HepG2 (cell line): ENCODE data around the gene LZTR1. TPM values are rescaled to one million over a fixed set of nuclear protein-coding genes. Genes with fewer than 3 reads are reported as not detected.
A peak's percentile ranks its signal among the peaks of the same experiment; 100 is the strongest.

Source experiments
- BATF2 ChIP-seq: sonication (generic); formaldehyde crosslinking; IDR thresholded peaks from 2 replicates; pipeline ENCODE4 v1.8.0; 2022; ENCODE audit warnings: mild to moderate bottlenecking, missing genetic modification reagents, moderate library complexity
- DMAP1 ChIP-seq: IDR thresholded peaks from 2 replicates; pipeline ENCODE4 v1.6.1; 2016
- ETV5 ChIP-seq: IDR thresholded peaks from 2 replicates; pipeline ENCODE4 v1.6.1; 2018; ENCODE audit warnings: missing biosample characterization, missing genetic modification reagents, inconsistent platforms, borderline replicate concordance
- HES4 ChIP-seq: sonication (generic); formaldehyde crosslinking; IDR thresholded peaks from 2 replicates; pipeline ENCODE4 v1.9.0; 2021; ENCODE audit warnings: mild to moderate bottlenecking, missing genetic modification reagents, borderline replicate concordance
- HMGXB3 ChIP-seq: sonication (generic); formaldehyde crosslinking; IDR thresholded peaks from 2 replicates; pipeline ENCODE4 v1.4.0; 2020; ENCODE audit warnings: missing genetic modification reagents, borderline replicate concordance
- KLF6 ChIP-seq: IDR thresholded peaks from 2 replicates; pipeline ENCODE4 v1.8.0; 2016; ENCODE audit warnings: missing biosample characterization, missing genetic modification reagents
- MTA1 ChIP-seq: sonication (generic); formaldehyde crosslinking; IDR thresholded peaks from 2 replicates; pipeline ENCODE4 v1.4.0; 2020; ENCODE audit warnings: missing genetic modification reagents, mild to moderate bottlenecking, borderline replicate concordance
- NR2F1 ChIP-seq, 2 experiments: fragments of 450-650 bp in 1 of 2; formaldehyde crosslinking in 1 of 2; IDR thresholded peaks; 2 replicates each; pipeline versions ENCODE4 v1.5.0 to v1.6.1; 2016 to 2020; ENCODE audit warnings: mild to moderate bottlenecking in 1 of 2, missing compliant biosample characterization in 1 of 2, missing genetic modification reagents in 1 of 2, moderate library complexity in 1 of 2
- SMARCC2 ChIP-seq: fragments of 450-650 bp; IDR thresholded peaks from 2 replicates; pipeline ENCODE4 v1.6.1; 2017; ENCODE audit warnings: antibody characterized with exemption, mild to moderate bottlenecking
- TAF15 ChIP-seq: fragments of 200-400 bp; formaldehyde crosslinking; IDR thresholded peaks from one replicate; pipeline ENCODE4 v1.6.1; 2018; ENCODE audit warnings: mild to moderate bottlenecking, low read depth, low read length; ENCODE audit not compliant: poor library complexity, severe bottlenecking
- TFAP4 ChIP-seq: sonication (generic); IDR thresholded peaks from 2 replicates; pipeline ENCODE4 v1.6.1; 2016; ENCODE audit warnings: low read depth, borderline replicate concordance
- THYN1 ChIP-seq: sonication (generic); formaldehyde crosslinking; IDR thresholded peaks from 2 replicates; pipeline ENCODE4 v1.8.1; 2023; ENCODE audit warnings: low read depth, mild to moderate bottlenecking, moderate library complexity, missing genetic modification reagents, borderline replicate concordance
- ZNF251 ChIP-seq: sonication (generic); formaldehyde crosslinking; IDR thresholded peaks from 2 replicates; pipeline ENCODE4 v1.9.0; 2021; ENCODE audit warnings: mild to moderate bottlenecking, missing genetic modification reagents
- ZNF33B ChIP-seq: sonication (generic); formaldehyde crosslinking; IDR thresholded peaks from 2 replicates; pipeline ENCODE4 v1.5.1; 2020; ENCODE audit warnings: mild to moderate bottlenecking, missing genetic modification reagents
- ZNF44 ChIP-seq: sonication (generic); formaldehyde crosslinking; IDR thresholded peaks from 2 replicates; pipeline ENCODE4 v1.5.1; 2020; ENCODE audit warnings: mild to moderate bottlenecking, missing genetic modification reagents
- ZNF589 ChIP-seq: sonication (generic); formaldehyde crosslinking; conservative IDR thresholded peaks from 2 replicates; pipeline ENCODE4 v1.8.0; 2022; ENCODE audit warnings: mild to moderate bottlenecking, moderate library complexity, missing genetic modification reagents
- polyA plus RNA-seq, 8 experiments: library from polyadenylated mRNA; depleted of rRNA in 3 of 8; stranded (reverse) in 7 of 8; unstranded in 1 of 8; fragments of >200 nt; fragmentation: Illumina TruSeq in 4 of 8; extraction: Trizol in 4 of 8; gene quantifications; 2 replicates each; pipeline versions ENCODE4 v1.2.1 to v1.2.3, GENCODE V29; 2011 to 2016; ENCODE audit warnings: low read depth in 4 of 8, missing spikeins in 1 of 8, mixed read lengths in 1 of 8; ENCODE audit not compliant: insufficient read depth in 1 of 8
- total RNA-seq, 5 experiments: library from RNA; depleted of rRNA; stranded (reverse); fragments of >200 nt; fragmentation: Illumina TruSeq; extraction: Trizol; gene quantifications; 2 replicates each; pipeline ENCODE4 v1.2.3, GENCODE V29; 2016; ENCODE audit warnings: low read depth in 1 of 5
- TF ChIP-seq, protein P1 (sequence below): sonication (generic); formaldehyde crosslinking; IDR thresholded peaks from 2 replicates; pipeline ENCODE4 v1.5.0; 2020; ENCODE audit warnings: mild to moderate bottlenecking, missing genetic modification reagents
- TF ChIP-seq, protein P2 (sequence below): sonication (generic); formaldehyde crosslinking; IDR thresholded peaks from 2 replicates; pipeline ENCODE4 v1.4.0; 2020; ENCODE audit warnings: low read depth, mild to moderate bottlenecking, missing genetic modification reagents

LZTR1 gene
- total and polyA plus RNA-seq, 2 of the 13 experiments (the other 11 are each of a cell fraction or from before 2014, with no cell fraction given): 21.8 to 22.4 TPM

DNA sequence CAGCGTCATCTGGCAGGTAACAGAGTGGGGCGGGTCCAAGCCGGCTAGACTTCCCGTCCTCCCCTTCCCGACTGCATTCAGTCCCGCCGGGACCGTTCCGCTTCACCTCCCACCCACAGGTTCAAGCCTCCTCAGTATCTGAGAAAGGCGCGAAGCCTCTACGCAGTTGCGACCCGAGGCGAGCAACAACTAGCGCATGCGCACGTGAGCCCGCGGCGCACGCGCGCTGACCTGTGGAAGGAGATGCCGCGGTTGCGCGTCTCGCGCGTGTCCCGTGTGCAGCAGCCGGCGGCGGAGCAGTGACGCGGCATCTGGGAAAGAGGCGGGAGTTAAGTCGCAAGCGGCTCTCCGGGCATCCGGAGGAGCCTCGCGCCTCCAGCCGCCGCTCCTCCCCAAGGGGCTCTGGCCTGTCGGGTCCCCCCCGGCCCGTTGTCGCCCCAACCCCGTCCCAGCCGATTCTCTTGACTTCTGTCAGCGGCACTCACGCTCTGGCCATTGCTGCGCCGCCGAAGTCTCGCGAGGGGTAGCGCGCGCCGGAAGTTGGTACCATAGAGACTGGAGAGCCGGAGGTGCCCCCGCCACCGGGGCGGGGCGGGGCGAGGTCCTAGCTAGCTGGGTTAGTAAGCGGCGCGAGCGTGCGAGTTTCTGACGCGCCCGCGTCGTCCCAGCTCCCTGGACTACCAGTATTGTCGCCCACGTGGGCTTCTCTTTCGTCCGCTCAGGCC, 19.7 kb downstream of the LZTR1 start, which contains the start of gene THAP7 (continued):
- TF ChIP-seq, protein P1, sequence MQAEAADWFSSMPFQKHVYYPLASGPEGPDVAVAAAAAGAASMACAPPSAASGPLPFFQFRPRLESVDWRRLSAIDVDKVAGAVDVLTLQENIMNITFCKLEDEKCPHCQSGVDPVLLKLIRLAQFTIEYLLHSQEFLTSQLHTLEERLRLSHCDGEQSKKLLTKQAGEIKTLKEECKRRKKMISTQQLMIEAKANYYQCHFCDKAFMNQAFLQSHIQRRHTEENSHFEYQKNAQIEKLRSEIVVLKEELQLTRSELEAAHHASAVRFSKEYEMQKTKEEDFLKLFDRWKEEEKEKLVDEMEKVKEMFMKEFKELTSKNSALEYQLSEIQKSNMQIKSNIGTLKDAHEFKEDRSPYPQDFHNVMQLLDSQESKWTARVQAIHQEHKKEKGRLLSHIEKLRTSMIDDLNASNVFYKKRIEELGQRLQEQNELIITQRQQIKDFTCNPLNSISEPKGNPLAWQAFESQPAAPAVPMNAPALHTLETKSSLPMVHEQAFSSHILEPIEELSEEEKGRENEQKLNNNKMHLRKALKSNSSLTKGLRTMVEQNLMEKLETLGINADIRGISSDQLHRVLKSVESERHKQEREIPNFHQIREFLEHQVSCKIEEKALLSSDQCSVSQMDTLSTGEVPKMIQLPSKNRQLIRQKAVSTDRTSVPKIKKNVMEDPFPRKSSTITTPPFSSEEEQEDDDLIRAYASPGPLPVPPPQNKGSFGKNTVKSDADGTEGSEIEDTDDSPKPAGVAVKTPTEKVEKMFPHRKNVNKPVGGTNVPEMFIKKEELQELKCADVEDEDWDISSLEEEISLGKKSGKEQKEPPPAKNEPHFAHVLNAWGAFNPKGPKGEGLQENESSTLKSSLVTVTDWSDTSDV (CRISPR knock-in tag): peak; percentile 86
- peak; percentile 87 for TF ChIP-seq ZNF589 (CRISPR knock-in tag)
- TF ChIP-seq HMGXB3 (CRISPR knock-in tag): peak; percentile 46; the same call in 1 of the 2 replicates
- TF ChIP-seq, protein P2, sequence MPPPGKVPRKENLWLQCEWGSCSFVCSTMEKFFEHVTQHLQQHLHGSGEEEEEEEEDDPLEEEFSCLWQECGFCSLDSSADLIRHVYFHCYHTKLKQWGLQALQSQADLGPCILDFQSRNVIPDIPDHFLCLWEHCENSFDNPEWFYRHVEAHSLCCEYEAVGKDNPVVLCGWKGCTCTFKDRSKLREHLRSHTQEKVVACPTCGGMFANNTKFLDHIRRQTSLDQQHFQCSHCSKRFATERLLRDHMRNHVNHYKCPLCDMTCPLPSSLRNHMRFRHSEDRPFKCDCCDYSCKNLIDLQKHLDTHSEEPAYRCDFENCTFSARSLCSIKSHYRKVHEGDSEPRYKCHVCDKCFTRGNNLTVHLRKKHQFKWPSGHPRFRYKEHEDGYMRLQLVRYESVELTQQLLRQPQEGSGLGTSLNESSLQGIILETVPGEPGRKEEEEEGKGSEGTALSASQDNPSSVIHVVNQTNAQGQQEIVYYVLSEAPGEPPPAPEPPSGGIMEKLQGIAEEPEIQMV: peak; percentile 42; the same call in 1 of the 2 replicates
- peak; percentile 91 for TF ChIP-seq MTA1 (CRISPR knock-in tag)
- TF ChIP-seq BATF2 (CRISPR knock-in tag): peak; percentile 71
- TF ChIP-seq THYN1 (CRISPR knock-in tag): no peak
- peak; percentile 90 for TF ChIP-seq HES4 (CRISPR knock-in tag)
- peak; percentile 84; the same call in 1 of the 2 replicates for TF ChIP-seq ZNF33B (CRISPR knock-in tag)
- TF ChIP-seq KLF6 (CRISPR knock-in tag): peak; percentile 77
- TF ChIP-seq DMAP1 (CRISPR knock-in tag): peak; percentile 83; the same call in 1 of the 2 replicates
- peak; percentile 5 for TF ChIP-seq TAF15
- peak; percentile 76 for TF ChIP-seq ETV5 (CRISPR knock-in tag)
- no peak for TF ChIP-seq SMARCC2
- no peak; the same call in 1 of the 2 replicates for TF ChIP-seq ZNF251 (CRISPR knock-in tag)
- peak; percentile 29; the same call in 1 of the 2 replicates for TF ChIP-seq TFAP4
- no peak; a peak in 1 of 4 replicates for TF ChIP-seq NR2F1 (CRISPR knock-in tag; IDR thresholded peaks at IDR 0.05)
- TF ChIP-seq ZNF44 (CRISPR knock-in tag): no peak
